ENCODE measurements around the gene TUBGCP3. TPM values are rescaled to one million over a fixed set of nuclear protein-coding genes. Genes with fewer than 3 reads are reported as not detected.
A peak's percentile ranks its signal among the peaks of the same experiment; 100 is the strongest.

TUBGCP3 gene
- total and polyA plus RNA-seq, 12 donors, result 12.2 to 34.0 (median 21.5) TPM

GRCh38 chr13:112477070-112477619, 110.8 kb downstream of the TUBGCP3 start:
- Histone ChIP-seq H3K4me1 (replicated peaks in 1 of 2) (no peaks in the 10 kb centered on the region), H3K4me3 (no peak overlapping the region), H3K27me3 (no peaks in the 10 kb centered on the region), H3K36me3 (replicated peaks in 1 of 2) (no peaks in the 10 kb centered on the region), H3K9me3 (replicated peaks in 1 of 3) (peaks cover 0 to 5% (median 0%) of the 10 kb centered on the region in 3 donors), H3K27ac (no peak overlapping the region)
- WGBS, 4 donors, result 77 to 84% (median 82%) methylated on average over 9 of the region's 9 CpGs
- TF ChIP-seq POLR2A (IDR thresholded peaks at IDR 0.05) (no peak), CTCF (IDR thresholded peaks at IDR 0.05) (no peak)
- DNase-seq, result peak in 1 of 7 donors; percentile 13
- intact Hi-C loops (cut with DNase I), result no loop called here

- TF ChIP-seq CTCF (IDR thresholded peaks at IDR 0.05) (no peak), POLR2A (IDR thresholded peaks at IDR 0.05) (no peak)
These were observed 112.1 kb downstream of the TUBGCP3 start for GRCh38 chr13:112475889-112476288.

GRCh38 chr13:112474869-112475268, 113.1 kb downstream of the TUBGCP3 start:
- H3K9me3 ChIP-seq (replicated peaks in 1 of 3), result no peaks in the 10 kb centered on the region
- no peak overlapping the region for H3K27ac ChIP-seq
- H3K27me3 ChIP-seq, result no peaks in the 10 kb centered on the region
- intact Hi-C loops (cut with DNase I), result no loop called here
- no peaks in the 10 kb centered on the region for H3K4me1 ChIP-seq (replicated peaks in 1 of 2)
- no peak for TF ChIP-seq POLR2A (IDR thresholded peaks at IDR 0.05)
- no peak for TF ChIP-seq CTCF (IDR thresholded peaks at IDR 0.05)
- H3K36me3 ChIP-seq (replicated peaks in 1 of 2), result no peaks in the 10 kb centered on the region
- H3K4me3 ChIP-seq, result no peak overlapping the region
- no peak for DNase-seq
- 74 to 85% (median 84%) methylated on average over 8 of the region's 8 CpGs for WGBS, 4 donors

More at GRCh38 chr13:112475889-112476288, 112.1 kb downstream of the TUBGCP3 start:
- 95 to 100% (median 99%) methylated on average over 1 of the region's 1 CpG for WGBS, 4 donors
- H3K36me3 ChIP-seq (replicated peaks in 1 of 2), result no peaks in the 10 kb centered on the region
- intact Hi-C loops (cut with DNase I), result no loop called here
- H3K27ac ChIP-seq, result no peak overlapping the region
- no peak for DNase-seq
- H3K4me3 ChIP-seq, result no peak overlapping the region
- no peaks in the 10 kb centered on the region for H3K4me1 ChIP-seq (replicated peaks in 1 of 2)
- H3K9me3 ChIP-seq (replicated peaks in 1 of 3), result peaks cover 0 to 5% (median 0%) of the 10 kb centered on the region in 3 donors
- H3K27me3 ChIP-seq, result no peaks in the 10 kb centered on the region

GRCh38 chr13:112473818-112474217, 114.1 kb downstream of the TUBGCP3 start:
- no peak overlapping the region for H3K4me3 ChIP-seq
- intact Hi-C loops (cut with DNase I), result no loop called here
- H3K27ac ChIP-seq, result no peak overlapping the region
- no peaks in the 10 kb centered on the region for H3K36me3 ChIP-seq (replicated peaks in 1 of 2)
- DNase-seq, result no peak
- 91 to 98% (median 96%) methylated on average over 5 of the region's 5 CpGs for WGBS, 4 donors
- TF ChIP-seq CTCF (IDR thresholded peaks at IDR 0.05), result no peak
- no peak for TF ChIP-seq POLR2A (IDR thresholded peaks at IDR 0.05)
- no peaks in the 10 kb centered on the region for H3K4me1 ChIP-seq (replicated peaks in 1 of 2)
- no peaks in the 10 kb centered on the region for H3K9me3 ChIP-seq (replicated peaks in 1 of 3)
- H3K27me3 ChIP-seq, result no peaks in the 10 kb centered on the region
